Tibial nerve (tissue), 4 donors: Measurements from ENCODE around the gene FEM1C. TPM values are rescaled to one million over a fixed set of nuclear protein-coding genes. Genes with fewer than 3 reads are reported as not detected.

ENCODE experiments used
- DNase-seq, 2 donors: peaks; one replicate each; pipeline ENCODE4 v3.0.0-alpha.2; 2019; ENCODE audit warnings: low spot score in 2 of 2
- H3K27ac ChIP-seq, 4 donors: fragments of 200-600 bp; sonication (generic) in 3 of 4; one replicate each; pipeline ENCODE4 v1.5.1; 2017 to 2019; ENCODE audit warnings: mild to moderate bottlenecking in 1 of 4
- H3K27me3 ChIP-seq, 2 donors: fragments of 200-600 bp; sonication (generic) in 1 of 2; one replicate each; pipeline versions ENCODE4 v1.5.1 to v1.6.0; 2017 to 2019
- H3K36me3 ChIP-seq, 3 donors: fragments of 200-600 bp; sonication (generic); one replicate each; pipeline ENCODE4 v1.5.1; 2018 to 2019
- H3K4me1 ChIP-seq, 4 donors: fragments of 200-600 bp; sonication (generic) in 3 of 4; one replicate each; pipeline ENCODE4 v1.5.1; 2017 to 2019
- H3K4me3 ChIP-seq, 4 donors: fragments of 200-600 bp; sonication (generic) in 3 of 4; one replicate each; pipeline ENCODE4 v1.5.1; 2017 to 2019; ENCODE audit warnings: mild to moderate bottlenecking in 1 of 4, moderate library complexity in 1 of 4
- H3K9me3 ChIP-seq, 4 donors: fragments of 200-600 bp; sonication (generic) in 3 of 4; one replicate each; pipeline ENCODE4 v1.5.1; 2017 to 2019
- CTCF ChIP-seq, 5 experiments: fragments of 200-600 bp in 3 of 5; fragments of 450-650 bp in 2 of 5; sonication (generic) in 3 of 5; IDR thresholded peaks; one replicate each; pipeline ENCODE4 v1.5.1; 2016 to 2019; ENCODE audit warnings: antibody characterized with exemption in 5 of 5, mild to moderate bottlenecking in 3 of 5, moderate library complexity in 2 of 5
- EP300 ChIP-seq, 2 donors: sonication (generic); formaldehyde crosslinking; IDR thresholded peaks; one replicate each; pipeline ENCODE4 v1.6.1; 2017; ENCODE audit warnings: antibody characterized with exemption in 2 of 2, mild to moderate bottlenecking in 1 of 2
- POLR2A ChIP-seq, 2 donors: fragments of 450-650 bp; IDR thresholded peaks; one replicate each; pipeline ENCODE4 v1.6.1; 2017; ENCODE audit warnings: antibody characterized with exemption in 2 of 2, mild to moderate bottlenecking in 2 of 2, moderate library complexity in 2 of 2
- WGBS, 2 donors: methylation state at CpG; one replicate each; pipeline ENCODE4 v1.1.5; 2018; 5-methylcytosine and 5-hydroxymethylcytosine counted together
- total RNA-seq, 4 donors: library from RNA; depleted of rRNA; stranded (reverse); fragments of >200 nt; gene quantifications; one replicate each; pipeline ENCODE4 v1.1.0, GENCODE V29; 2016

The FEM1C gene
- total RNA-seq, 4 donors from 2014 or later: 16.9 to 24.5 (median 20.3) TPM

GRCh38 chr5:115494570-115495289 lies 49.8 kb downstream of the FEM1C start:
- Histone ChIP-seq H3K27ac (peak overlapping the region in 1 of 4 donors; percentile 36), H3K4me3 (no peak overlapping the region), H3K27me3 (no peaks in the 10 kb centered on the region), H3K36me3 (no peaks in the 10 kb centered on the region), H3K9me3 (no peaks in the 10 kb centered on the region), H3K4me1 (no peaks in the 10 kb centered on the region)
- TF ChIP-seq CTCF (IDR thresholded peaks at IDR 0.05) (no peak), POLR2A (IDR thresholded peaks at IDR 0.05) (no peak), EP300 (IDR thresholded peaks at IDR 0.05) (no peak)
- no peak for DNase-seq
- 54 to 55% methylated on average over 6 of the region's 6 CpGs for WGBS, 2 donors

- Histone ChIP-seq H3K27ac (no peak overlapping the region), H3K4me1 (no peaks in the 10 kb centered on the region), H3K9me3 (no peaks in the 10 kb centered on the region), H3K36me3 (no peaks in the 10 kb centered on the region), H3K27me3 (no peaks in the 10 kb centered on the region), H3K4me3 (no peak overlapping the region)
- no peak for DNase-seq
- 89 to 90% methylated on average over 2 of the region's 2 CpGs for WGBS, 2 donors
- TF ChIP-seq EP300 (IDR thresholded peaks at IDR 0.05) (no peak), POLR2A (IDR thresholded peaks at IDR 0.05) (no peak), CTCF (IDR thresholded peaks at IDR 0.05) (no peak)
These were observed 54.0 kb downstream of the FEM1C start for GRCh38 chr5:115490596-115490995.

- H3K36me3 ChIP-seq: no peaks in the 10 kb centered on the region
- H3K27me3 ChIP-seq: no peaks in the 10 kb centered on the region
- H3K9me3 ChIP-seq: no peaks in the 10 kb centered on the region
- no peak for DNase-seq
- no peak overlapping the region for H3K27ac ChIP-seq
- no peak overlapping the region for H3K4me3 ChIP-seq
- no peaks in the 10 kb centered on the region for H3K4me1 ChIP-seq
- TF ChIP-seq POLR2A (IDR thresholded peaks at IDR 0.05): no peak
- TF ChIP-seq EP300 (IDR thresholded peaks at IDR 0.05): no peak
- no peak for TF ChIP-seq CTCF (IDR thresholded peaks at IDR 0.05)
These were observed 54.8 kb downstream of the FEM1C start for GRCh38 chr5:115489733-115490132.

GRCh38 chr5:115487756-115488155 lies 56.8 kb downstream of the FEM1C start:
- H3K36me3 ChIP-seq: no peaks in the 10 kb centered on the region
- no peaks in the 10 kb centered on the region for H3K4me1 ChIP-seq
- H3K27ac ChIP-seq: no peak overlapping the region
- no peaks in the 10 kb centered on the region for H3K27me3 ChIP-seq
- DNase-seq: no peak
- H3K9me3 ChIP-seq: no peaks in the 10 kb centered on the region
- TF ChIP-seq POLR2A (IDR thresholded peaks at IDR 0.05): no peak
- TF ChIP-seq CTCF (IDR thresholded peaks at IDR 0.05): no peak
- TF ChIP-seq EP300 (IDR thresholded peaks at IDR 0.05): no peak
- no peak overlapping the region for H3K4me3 ChIP-seq

- no peak for DNase-seq
- H3K4me3 ChIP-seq: no peak overlapping the region
- no peak overlapping the region for H3K27ac ChIP-seq
- H3K9me3 ChIP-seq: no peaks in the 10 kb centered on the region
- TF ChIP-seq EP300 (IDR thresholded peaks at IDR 0.05): no peak
- TF ChIP-seq POLR2A (IDR thresholded peaks at IDR 0.05): no peak
- no peak for TF ChIP-seq CTCF (IDR thresholded peaks at IDR 0.05)
- H3K4me1 ChIP-seq: no peaks in the 10 kb centered on the region
- no peaks in the 10 kb centered on the region for H3K36me3 ChIP-seq
- WGBS, 2 donors: 60 to 63% methylated on average over 4 of the region's 4 CpGs
- H3K27me3 ChIP-seq: no peaks in the 10 kb centered on the region
These were observed 57.4 kb downstream of the FEM1C start for GRCh38 chr5:115487168-115487567.
